HL-60 (cell line): ENCODE results near the gene RPL22.

ENCODE experiments used
- DNase-seq, 2 experiments: peaks; one replicate each; pipeline ENCODE4 v3.0.0-alpha.2; 2010 to 2020; ENCODE audit warnings: low read depth in 1 of 2, low spot score in 1 of 2
- H3K27ac ChIP-seq: fragments of 250-450 bp; sonication (Bioruptor Pico); replicated peaks from 2 replicates; pipeline ENCODE4 v1.5.1; 2020; ENCODE audit warnings: mild to moderate bottlenecking, moderate library complexity
- H3K27me3 ChIP-seq: fragments of 250-450 bp; sonication (Bioruptor Pico); 2 replicates; pipeline ENCODE4 v1.5.1; 2021; ENCODE audit warnings: mild to moderate bottlenecking, moderate library complexity; ENCODE audit not compliant: insufficient read depth, poor library complexity, severe bottlenecking
- H3K4me3 ChIP-seq: replicated peaks from 2 replicates; pipeline ENCODE4 v1.5.1; 2011; ENCODE audit warnings: mild to moderate bottlenecking, control low read depth, low read length; ENCODE audit not compliant: insufficient read depth
- GABPA ChIP-seq: IDR thresholded peaks from 2 replicates; pipeline ENCODE4 v1.6.1; 2012; ENCODE audit warnings: low read depth
- POLR2AphosphoS5 ChIP-seq: IDR thresholded peaks from 2 replicates; pipeline ENCODE4 v1.6.1; 2012; ENCODE audit warnings: low read depth
- SPI1 ChIP-seq: IDR thresholded peaks from 2 replicates; pipeline ENCODE4 v1.6.1; 2012; ENCODE audit warnings: low read depth, mild to moderate bottlenecking, borderline replicate concordance
- TF ChIP-seq, protein P1 (sequence below): IDR thresholded peaks from one replicate; pipeline ENCODE4 v1.5.1; 2011; ENCODE audit warnings: low read length, control low read depth, inconsistent platforms; ENCODE audit not compliant: insufficient read depth
- TF ChIP-seq, protein P2 (sequence below): IDR thresholded peaks from 2 replicates; pipeline ENCODE4 v1.6.1; 2012; ENCODE audit warnings: low read depth; ENCODE audit not compliant: insufficient replicate concordance

Gene RPL22

DNA sequence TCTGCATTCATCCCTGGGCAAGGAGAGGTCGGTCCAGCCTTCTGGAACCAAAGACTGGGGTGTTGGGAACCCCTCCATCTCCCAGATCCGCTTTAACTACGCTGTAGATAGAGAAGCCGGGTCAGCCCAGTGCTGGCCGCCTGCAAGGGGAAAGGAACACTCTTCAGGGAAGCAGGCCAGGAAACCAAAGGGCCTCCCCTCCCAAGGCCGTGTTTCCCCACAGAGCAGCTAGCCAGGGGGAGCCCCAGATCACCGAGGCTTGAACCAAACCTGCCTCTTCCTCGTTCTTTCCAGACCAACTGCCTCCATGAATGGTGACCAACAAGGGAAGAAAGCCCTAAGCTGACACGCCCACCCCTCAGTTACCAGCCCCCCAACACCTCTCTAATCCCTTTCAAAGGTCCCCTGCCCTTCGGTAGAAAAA, 18.0 kb downstream of the RPL22 start:
- no peak overlapping the region for H3K27ac ChIP-seq
- TF ChIP-seq, protein P1, sequence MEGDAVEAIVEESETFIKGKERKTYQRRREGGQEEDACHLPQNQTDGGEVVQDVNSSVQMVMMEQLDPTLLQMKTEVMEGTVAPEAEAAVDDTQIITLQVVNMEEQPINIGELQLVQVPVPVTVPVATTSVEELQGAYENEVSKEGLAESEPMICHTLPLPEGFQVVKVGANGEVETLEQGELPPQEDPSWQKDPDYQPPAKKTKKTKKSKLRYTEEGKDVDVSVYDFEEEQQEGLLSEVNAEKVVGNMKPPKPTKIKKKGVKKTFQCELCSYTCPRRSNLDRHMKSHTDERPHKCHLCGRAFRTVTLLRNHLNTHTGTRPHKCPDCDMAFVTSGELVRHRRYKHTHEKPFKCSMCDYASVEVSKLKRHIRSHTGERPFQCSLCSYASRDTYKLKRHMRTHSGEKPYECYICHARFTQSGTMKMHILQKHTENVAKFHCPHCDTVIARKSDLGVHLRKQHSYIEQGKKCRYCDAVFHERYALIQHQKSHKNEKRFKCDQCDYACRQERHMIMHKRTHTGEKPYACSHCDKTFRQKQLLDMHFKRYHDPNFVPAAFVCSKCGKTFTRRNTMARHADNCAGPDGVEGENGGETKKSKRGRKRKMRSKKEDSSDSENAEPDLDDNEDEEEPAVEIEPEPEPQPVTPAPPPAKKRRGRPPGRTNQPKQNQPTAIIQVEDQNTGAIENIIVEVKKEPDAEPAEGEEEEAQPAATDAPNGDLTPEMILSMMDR, result no peak
- no peak for TF ChIP-seq POLR2AphosphoS5
- no peak for TF ChIP-seq SPI1
- no peak for TF ChIP-seq GABPA
- TF ChIP-seq, protein P2, sequence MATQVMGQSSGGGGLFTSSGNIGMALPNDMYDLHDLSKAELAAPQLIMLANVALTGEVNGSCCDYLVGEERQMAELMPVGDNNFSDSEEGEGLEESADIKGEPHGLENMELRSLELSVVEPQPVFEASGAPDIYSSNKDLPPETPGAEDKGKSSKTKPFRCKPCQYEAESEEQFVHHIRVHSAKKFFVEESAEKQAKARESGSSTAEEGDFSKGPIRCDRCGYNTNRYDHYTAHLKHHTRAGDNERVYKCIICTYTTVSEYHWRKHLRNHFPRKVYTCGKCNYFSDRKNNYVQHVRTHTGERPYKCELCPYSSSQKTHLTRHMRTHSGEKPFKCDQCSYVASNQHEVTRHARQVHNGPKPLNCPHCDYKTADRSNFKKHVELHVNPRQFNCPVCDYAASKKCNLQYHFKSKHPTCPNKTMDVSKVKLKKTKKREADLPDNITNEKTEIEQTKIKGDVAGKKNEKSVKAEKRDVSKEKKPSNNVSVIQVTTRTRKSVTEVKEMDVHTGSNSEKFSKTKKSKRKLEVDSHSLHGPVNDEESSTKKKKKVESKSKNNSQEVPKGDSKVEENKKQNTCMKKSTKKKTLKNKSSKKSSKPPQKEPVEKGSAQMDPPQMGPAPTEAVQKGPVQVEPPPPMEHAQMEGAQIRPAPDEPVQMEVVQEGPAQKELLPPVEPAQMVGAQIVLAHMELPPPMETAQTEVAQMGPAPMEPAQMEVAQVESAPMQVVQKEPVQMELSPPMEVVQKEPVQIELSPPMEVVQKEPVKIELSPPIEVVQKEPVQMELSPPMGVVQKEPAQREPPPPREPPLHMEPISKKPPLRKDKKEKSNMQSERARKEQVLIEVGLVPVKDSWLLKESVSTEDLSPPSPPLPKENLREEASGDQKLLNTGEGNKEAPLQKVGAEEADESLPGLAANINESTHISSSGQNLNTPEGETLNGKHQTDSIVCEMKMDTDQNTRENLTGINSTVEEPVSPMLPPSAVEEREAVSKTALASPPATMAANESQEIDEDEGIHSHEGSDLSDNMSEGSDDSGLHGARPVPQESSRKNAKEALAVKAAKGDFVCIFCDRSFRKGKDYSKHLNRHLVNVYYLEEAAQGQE, result no peak
- no peak overlapping the region for H3K4me3 ChIP-seq
- DNase-seq, result no peak
- H3K27me3 ChIP-seq, result peaks cover 31% of the 10 kb centered on the region

DNA sequence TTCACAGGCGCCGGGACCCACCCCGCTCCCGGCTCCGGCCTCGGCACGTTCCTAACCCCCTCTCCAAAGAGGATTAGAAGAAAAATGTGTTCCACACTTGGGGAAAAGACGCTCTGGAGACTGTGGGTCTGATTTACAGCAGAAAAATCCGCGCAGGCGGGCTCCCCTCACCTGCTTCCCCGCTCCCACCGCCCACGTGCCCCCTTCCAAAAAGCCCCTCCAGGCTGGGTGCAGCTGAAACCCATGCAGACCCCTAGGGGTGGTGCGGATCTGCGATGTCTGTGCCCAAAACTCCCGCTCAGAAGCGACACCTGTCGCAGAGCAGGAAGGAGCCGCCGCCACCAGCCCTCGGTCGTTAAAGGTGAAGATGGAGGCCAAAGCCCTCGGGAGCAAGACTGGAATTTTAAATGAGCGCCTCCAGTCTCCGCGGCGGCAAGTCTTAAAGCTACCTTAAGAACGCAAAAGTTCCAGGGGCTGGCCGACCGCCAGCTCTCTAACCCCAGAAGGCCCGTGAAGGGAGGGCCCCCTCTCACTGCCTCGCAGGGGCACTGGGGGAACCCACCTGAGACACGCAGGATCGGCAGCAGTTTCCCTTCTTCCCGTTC, 18.6 kb downstream of the RPL22 start:
- Histone ChIP-seq H3K4me3 (no peak overlapping the region), H3K27me3 (peaks cover 31% of the 10 kb centered on the region), H3K27ac (no peak overlapping the region)
- TF ChIP-seq SPI1 (no peak), GABPA (no peak), POLR2AphosphoS5 (no peak)
- TF ChIP-seq, protein P2, result no peak
- TF ChIP-seq, protein P1, result no peak
- DNase-seq, result no peak

DNA sequence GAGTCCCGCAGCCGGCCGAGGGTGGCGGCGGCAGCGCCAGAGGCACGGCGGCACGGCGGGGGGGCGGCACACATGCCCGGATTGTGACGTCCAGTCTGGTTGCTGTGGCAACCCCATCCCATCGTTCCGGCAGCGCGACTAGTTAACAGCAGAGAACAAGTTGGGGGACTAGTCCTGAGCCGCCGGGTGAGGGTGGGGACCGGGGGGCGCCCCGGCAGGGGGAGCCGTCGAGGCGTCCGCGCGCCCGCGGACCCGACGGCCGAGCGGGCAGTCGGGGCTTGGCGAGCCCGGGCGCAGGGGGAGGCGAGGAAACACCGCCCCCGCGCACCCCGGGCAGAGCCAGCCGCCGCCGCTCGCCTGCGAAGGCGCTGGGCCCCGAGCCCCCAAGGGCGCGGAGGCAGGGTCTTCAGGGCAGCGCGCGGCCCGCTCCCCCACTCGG, 19.1 kb downstream of the RPL22 start, which contains the start of gene CHD5:
TSS of gene CHD5 (minus strand) at position 54 of the 439 bp plus-strand sequence. CDS start 298 bp downstream, outside the sequence.
- no peak within 1 kb of the TSS for H3K4me3 ChIP-seq
- peaks cover 31% of the 10 kb centered on the region for H3K27me3 ChIP-seq
- no peak for TF ChIP-seq GABPA
- TF ChIP-seq, protein P1, result no peak
- no peak for DNase-seq
- no peak within 1 kb of the TSS for H3K27ac ChIP-seq

DNA sequence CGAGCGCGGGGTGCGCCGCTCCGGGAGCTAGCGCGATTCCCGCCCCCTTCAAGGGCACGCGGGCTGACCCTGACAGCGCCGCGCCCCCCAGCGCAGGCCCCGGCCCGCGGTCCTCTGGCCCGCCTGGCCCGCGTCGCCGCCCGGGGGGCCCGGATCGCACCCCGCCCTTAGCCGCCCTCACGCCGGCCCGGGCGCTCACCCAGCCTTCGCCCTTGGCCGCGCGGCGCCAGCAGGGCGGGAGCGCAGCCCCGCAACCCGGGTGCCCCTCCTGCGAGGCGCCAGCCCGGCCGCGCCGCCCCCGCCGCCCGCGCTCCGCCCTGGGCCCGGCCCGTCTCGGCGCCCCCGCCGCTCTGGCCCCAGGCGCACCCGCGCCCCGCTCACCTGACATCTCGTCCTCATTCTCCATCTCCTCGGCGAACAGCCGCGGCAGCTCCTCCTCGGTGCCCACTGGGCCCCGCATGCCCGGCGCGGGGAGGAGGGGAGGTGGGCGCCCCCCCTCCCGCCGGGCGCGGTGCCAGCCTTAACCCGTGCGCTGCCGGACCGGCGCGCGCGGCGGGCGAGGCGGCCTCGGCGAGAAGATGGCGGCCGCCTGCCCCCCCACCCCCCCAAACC, 19.7 kb downstream of the RPL22 start:
- Histone ChIP-seq H3K27me3 (peaks cover 31% of the 10 kb centered on the region), H3K4me3 (no peak overlapping the region), H3K27ac (no peak overlapping the region)
- TF ChIP-seq, protein P1, result no peak
- TF ChIP-seq, protein P2, result no peak
- no peak for TF ChIP-seq POLR2AphosphoS5
- DNase-seq, result no peak
